GM12878 (cell line): ENCODE measurements around the gene SORCS2. TPM values are rescaled to one million over a fixed set of nuclear protein-coding genes. Genes with fewer than 3 reads are reported as not detected.

Experiments used
- ATAC-seq: fragments of 200-7000 bp; cut with Tn5 transposase; 3 replicates; pipeline ENCODE4 v1.9.1; 2020; ENCODE audit warnings: mild to moderate bottlenecking, moderate library complexity
- BruUV-seq: library from RNA; stranded (reverse); fragments of 400-500 nt; replicated peaks from 2 replicates; lab custom pipeline; 2021; lab: Mats Ljungman, UMichigan
- CTCF ChIA-PET: fragments of 300-600 bp; sonication (Branson Sonifier 250); formaldehyde crosslinking; extraction: SDS; loops from one replicate; lab custom pipeline; 2021; ENCODE audit warnings: inconsistent platforms; lab: Yijun Ruan, JAX
- POLR2A ChIA-PET: fragments of 350-600 bp; formaldehyde crosslinking; extraction: SDS; loops from one replicate; lab custom pipeline; 2021; ENCODE audit warnings: inconsistent platforms; lab: Charles Lee
- RAD21 ChIA-PET: fragments of 300-600 bp; sonication (Branson Sonifier 250); formaldehyde crosslinking; loops from one replicate; lab custom pipeline; 2023; ENCODE audit warnings: antibody characterized with exemption; ENCODE audit not compliant: unreplicated experiment; lab: Charles Lee
- SMC1A ChIA-PET: fragments of 300-600 bp; sonication (Branson Sonifier 250); formaldehyde crosslinking; loops from one replicate; lab custom pipeline; 2023; ENCODE audit not compliant: unreplicated experiment, uncharacterized antibody; lab: Charles Lee
- DNase-seq: peaks from one replicate; pipeline ENCODE4 v3.0.0-alpha.2; 2011; ENCODE audit warnings: low read depth, low spot score
- FAIRE-seq: peaks from 3 replicates; lab custom pipeline; 2011; peaks lifted over from hg19 to GRCh38; lab: Jason Lieb, UNC
- H2AFZ ChIP-seq: 2 replicates; pipeline ENCODE4 v1.6.0; 2011; ENCODE audit warnings: low read depth, low read length, control low read depth; ENCODE audit not compliant: control insufficient read depth
- H3K27ac ChIP-seq: 2 replicates; pipeline ENCODE4 v1.5.1; 2011; ENCODE audit warnings: control low read depth; ENCODE audit not compliant: control insufficient read depth, insufficient read depth
- H3K27me3 ChIP-seq, 2 experiments: replicated peaks in 1 of 2; 2 replicates each; pipeline versions ENCODE4 v1.6.0 to v1.6.1; 2011; ENCODE audit warnings: low read length in 1 of 2; ENCODE audit not compliant: control insufficient read depth in 2 of 2, insufficient read depth in 2 of 2
- H3K36me3 ChIP-seq, 2 experiments: 2 replicates each; pipeline ENCODE4 v1.5.1; 2011; ENCODE audit warnings: low read length in 1 of 2; ENCODE audit not compliant: control insufficient read depth in 2 of 2, insufficient read depth in 2 of 2
- H3K4me1 ChIP-seq: 2 replicates; pipeline ENCODE4 v1.6.1; 2011; ENCODE audit warnings: mild to moderate bottlenecking, low read length, moderate library complexity, mixed read lengths; ENCODE audit not compliant: control insufficient read depth, insufficient read depth
- H3K4me2 ChIP-seq: 2 replicates; pipeline ENCODE4 v1.6.0; 2011; ENCODE audit warnings: control low read depth; ENCODE audit not compliant: control insufficient read depth, insufficient read depth
- H3K4me3 ChIP-seq: fragments of 200-600 bp; sonication (generic); 2 replicates; pipeline ENCODE4 v1.5.1; 2016
- H3K79me2 ChIP-seq: 2 replicates; pipeline ENCODE4 v1.6.0; 2011; ENCODE audit warnings: low read length; ENCODE audit not compliant: control insufficient read depth, insufficient read depth
- H3K9ac ChIP-seq: 2 replicates; pipeline ENCODE4 v1.8.0; 2011; ENCODE audit warnings: low read length, control low read depth, mixed read lengths; ENCODE audit not compliant: control insufficient read depth, insufficient read depth
- H3K9me3 ChIP-seq: replicated peaks from 3 replicates; pipeline ENCODE4 v1.5.1; 2011; ENCODE audit warnings: mild to moderate bottlenecking, low read length; ENCODE audit not compliant: control insufficient read depth, insufficient read depth
- H4K20me1 ChIP-seq: 2 replicates; pipeline ENCODE4 v1.6.0; 2011; ENCODE audit not compliant: control insufficient read depth, insufficient read depth
- BACH1 ChIP-seq: fragments of 450-650 bp; IDR thresholded peaks from 2 replicates; pipeline ENCODE4 v1.6.1; 2017; ENCODE audit warnings: mild to moderate bottlenecking, borderline replicate concordance
- BCL11A ChIP-seq: IDR thresholded peaks from 2 replicates; pipeline ENCODE4 v1.6.1; 2011; ENCODE audit warnings: low read depth, low read length
- BRCA1 ChIP-seq: IDR thresholded peaks from 2 replicates; pipeline ENCODE4 v1.6.1; 2011; ENCODE audit warnings: low read depth, low read length, improper control_type of control experiment
- CBX3 ChIP-seq: fragments of 200-600 bp; sonication (generic); IDR thresholded peaks from 2 replicates; pipeline ENCODE4 v1.6.1; 2016; ENCODE audit warnings: low read depth, borderline replicate concordance
- HDAC2 ChIP-seq: fragments of 200-600 bp; sonication (generic); IDR thresholded peaks from 2 replicates; pipeline ENCODE4 v1.6.1; 2017
- IRF4 ChIP-seq: IDR thresholded peaks from 2 replicates; pipeline ENCODE4 v1.6.1; 2011; ENCODE audit warnings: low read depth, low read length
- NR2C1 ChIP-seq: fragments of 450-650 bp; IDR thresholded peaks from 2 replicates; pipeline ENCODE4 v1.6.1; 2017; ENCODE audit warnings: antibody characterized with exemption, mild to moderate bottlenecking, moderate library complexity
- NR2C2 ChIP-seq: IDR thresholded peaks from 2 replicates; pipeline ENCODE4 v1.6.1; 2011; ENCODE audit warnings: borderline replicate concordance, low read depth; ENCODE audit not compliant: control insufficient read depth, insufficient read length
- SREBF2 ChIP-seq: IDR thresholded peaks from 2 replicates; pipeline ENCODE4 v1.6.1; 2012; ENCODE audit warnings: mild to moderate bottlenecking, low read length
- SRF ChIP-seq, 2 experiments: IDR thresholded peaks; 2 replicates each; pipeline ENCODE4 v1.6.1; 2011; ENCODE audit warnings: low read depth in 2 of 2, low read length in 2 of 2, mild to moderate bottlenecking in 1 of 2, moderate library complexity in 1 of 2
- STAT3 ChIP-seq: IDR thresholded peaks from 2 replicates; pipeline ENCODE4 v1.6.1; 2011; ENCODE audit warnings: low read depth, low read length, improper control_type of control experiment
- ZNF207 ChIP-seq: fragments of 450-650 bp; IDR thresholded peaks from 2 replicates; pipeline ENCODE4 v1.6.1; 2014; ENCODE audit warnings: antibody characterized with exemption, mild to moderate bottlenecking, borderline replicate concordance
- ZNF592 ChIP-seq: fragments of 450-650 bp; IDR thresholded peaks from 2 replicates; pipeline ENCODE4 v1.6.1; 2017; ENCODE audit warnings: mild to moderate bottlenecking, moderate library complexity
- ZZZ3 ChIP-seq: IDR thresholded peaks from 2 replicates; pipeline ENCODE4 v1.6.1; 2011; ENCODE audit warnings: low read depth; ENCODE audit not compliant: control insufficient read depth, insufficient read length
- WGBS: methylation state at CpG from one replicate; pipeline ENCODE4 v1.1.6; 2016; ENCODE audit warnings: low lambda C conversion rate; ENCODE audit not compliant: insufficient replicate concordance, insufficient coverage; ENCODE audit errors: missing lambda C conversion rate; 5-methylcytosine and 5-hydroxymethylcytosine counted together
- in situ Hi-C: fragments of 300-500 bp; cut with MboI; formaldehyde crosslinking; loops from 9 replicates; pipeline ENCODE4 v1.14.3; 2018; ENCODE audit warnings: mixed read lengths
- intact Hi-C: fragments of 100-400 bp; cut with micrococcal nuclease; formaldehyde crosslinking; loops from one replicate; pipeline ENCODE4 v1.14.2; 2022; ENCODE audit not compliant: unreplicated experiment
- polyA plus RNA-seq, 11 experiments: library from polyadenylated mRNA; depleted of rRNA in 4 of 11; unstranded in 6 of 11; stranded (reverse) in 5 of 11; fragments of >200 nt; fragmentation: Nextera tagmentation in 4 of 11; fragmentation: Illumina TruSeq in 1 of 11; extraction: Ambion mirVana in 4 of 11; extraction: Trizol in 1 of 11; gene quantifications; 1 replicate in 1 of 11; 2 replicates in 10 of 11; pipeline versions ENCODE4 v1.2.1 to v1.2.3, GENCODE V29; 2011 to 2016; ENCODE audit warnings: inconsistent platforms in 2 of 11, missing spikeins in 2 of 11, low read depth in 1 of 11
- total RNA-seq, 4 experiments: library from RNA; depleted of rRNA in 3 of 4; stranded (reverse); fragments of >200 nt in 3 of 4; fragmentation: Illumina TruSeq in 1 of 4; extraction: Trizol in 1 of 4; gene quantifications; 2 replicates each; pipeline versions ENCODE4 v1.2.1 to v1.2.3, GENCODE V29; 2013 to 2021

Gene SORCS2
- total and polyA plus RNA-seq, 10 of the 15 experiments (the other 5 are each of a cell fraction or from before 2014, with no cell fraction given) = 0.01 to 0.15 (median 0.05) TPM; not detected in 5

DNA sequence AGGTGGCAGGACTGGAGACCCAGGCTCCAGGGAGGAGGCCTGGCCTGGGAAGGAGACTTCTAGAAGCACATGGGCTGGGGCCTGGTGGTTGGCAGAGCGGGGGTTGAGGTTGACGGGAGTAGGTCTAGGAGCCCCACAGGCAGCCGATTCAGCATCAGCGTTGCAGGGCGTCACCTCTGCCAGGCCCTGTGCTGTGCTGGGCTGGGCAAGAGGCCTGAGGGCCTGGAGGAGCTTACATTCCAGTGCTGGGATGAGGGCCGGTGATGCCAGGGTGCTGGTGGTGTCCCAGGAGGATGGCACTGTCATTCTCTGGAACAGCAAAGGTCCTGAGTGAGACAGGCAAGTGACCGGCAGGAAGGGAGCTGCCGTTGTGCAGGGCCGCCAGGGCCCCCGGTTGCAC lies 76.6 kb downstream of the SORCS2 start:
- Histone ChIP-seq H3K4me3 (no peak overlapping the region), H3K4me2 (no peak overlapping the region), H3K4me1 (no peaks in the 10 kb centered on the region), H3K27me3 (peaks cover 0 to 7% of the 10 kb centered on the region in 2 experiments; a peak in 2 of 4 replicates), H3K79me2 (no peaks in the 10 kb centered on the region), H3K9ac (no peak overlapping the region), H3K27ac (no peak overlapping the region), H3K9me3 (no peaks in the 10 kb centered on the region), H3K36me3 (no peaks in the 10 kb centered on the region), H2AFZ (no peak overlapping the region), H4K20me1 (no peaks in the 10 kb centered on the region)
- in situ Hi-C loops = no loop called here
- WGBS = 34% methylated on average over 10 of the region's 10 CpGs
- no TSS peak for BruUV-seq
- intact Hi-C loops = no loop called here
- ChIA-PET POLR2A (no interaction called here), RAD21 (no interaction called here), CTCF (no interaction called here), SMC1A (no interaction called here)
- no peak for ATAC-seq
- no peak for TF ChIP-seq IRF4
- TF ChIP-seq BACH1 = no peak
- TF ChIP-seq BRCA1 = no peak
- TF ChIP-seq SREBF2 = no peak
- no peak for TF ChIP-seq HDAC2
- TF ChIP-seq ZNF207 = no peak
- no peak for TF ChIP-seq NR2C2
- TF ChIP-seq NR2C1 = no peak
- TF ChIP-seq ZNF592 = no peak
- no peak for TF ChIP-seq ZZZ3
- no peak for TF ChIP-seq SRF (IDR thresholded peaks at IDR 0.05; ENCODE audit: low read depth in 2 of 2, low read length in 2 of 2)
- TF ChIP-seq BCL11A = no peak
- no peak for TF ChIP-seq STAT3
- TF ChIP-seq CBX3 = no peak
- DNase-seq = no peak
- no peak for FAIRE-seq
